HG03457 (cell line): Measurements from ENCODE around the gene SLC35F2.
"Not testable (repeated sequence)": the region's sequence is repeated elsewhere in the genome, so short reads cannot be mapped to it uniquely, and the experiment has no call there.

Experiments used
- ATAC-seq: cut with Tn5 transposase; IDR thresholded peaks from one replicate; pipeline ENCODE4 v1.9.1; 2021; ENCODE audit warnings: moderate number of reproducible peaks; ENCODE audit not compliant: unreplicated experiment

Gene SLC35F2

DNA sequence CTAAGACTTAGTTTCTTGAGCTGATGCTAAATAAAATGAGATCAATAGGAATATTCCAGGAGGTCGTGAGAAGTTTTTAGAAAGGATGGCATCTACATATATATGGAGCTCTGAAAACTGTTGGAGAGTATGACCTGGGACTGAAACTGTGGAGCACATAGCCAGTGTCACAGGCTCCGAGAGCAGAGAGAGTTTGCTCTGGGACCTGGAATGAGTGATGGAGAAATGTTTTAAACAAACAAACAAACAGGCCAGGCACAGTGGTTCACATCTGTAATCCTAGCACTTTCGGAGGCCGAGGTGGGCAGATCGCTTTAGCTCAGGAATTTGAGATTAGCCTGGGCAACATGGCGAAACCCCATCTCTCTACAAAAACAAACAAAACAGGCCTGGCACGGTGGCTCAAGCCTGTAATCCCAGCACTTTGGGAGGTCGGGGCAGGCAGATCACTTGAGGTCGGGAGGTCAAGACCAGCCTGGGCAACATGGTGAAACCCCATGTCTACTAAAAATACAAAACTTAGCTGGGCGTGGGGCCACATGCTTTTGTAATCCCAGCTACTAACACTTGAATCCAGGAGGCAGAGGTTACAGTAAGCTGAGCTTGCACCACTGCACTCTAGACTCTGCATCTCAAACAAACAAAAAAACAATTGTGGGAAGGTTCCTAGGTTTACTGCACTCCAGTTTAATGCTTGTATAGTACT, 67.1 kb downstream of the SLC35F2 start:
- no peak for ATAC-seq

DNA sequence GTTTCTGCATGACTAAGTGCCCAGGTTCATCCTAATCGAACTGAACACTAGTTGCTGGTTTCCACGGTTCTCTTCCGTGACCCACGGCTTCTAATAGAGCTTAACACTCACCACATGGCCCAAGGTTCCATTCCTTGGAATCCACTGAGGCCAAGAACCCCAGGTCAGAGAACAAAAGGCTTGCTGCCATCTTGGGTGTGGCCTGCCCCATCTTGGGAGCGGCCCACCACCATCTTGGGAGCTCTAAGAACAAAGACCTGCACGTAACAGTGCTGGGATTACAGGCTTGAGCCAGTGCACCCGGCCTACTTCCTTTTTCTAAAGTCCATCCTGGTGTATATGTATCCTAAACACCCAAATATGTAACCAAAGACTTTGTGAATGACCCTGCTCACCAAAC, 68.8 kb downstream of the SLC35F2 start:
- ATAC-seq: no peak

DNA sequence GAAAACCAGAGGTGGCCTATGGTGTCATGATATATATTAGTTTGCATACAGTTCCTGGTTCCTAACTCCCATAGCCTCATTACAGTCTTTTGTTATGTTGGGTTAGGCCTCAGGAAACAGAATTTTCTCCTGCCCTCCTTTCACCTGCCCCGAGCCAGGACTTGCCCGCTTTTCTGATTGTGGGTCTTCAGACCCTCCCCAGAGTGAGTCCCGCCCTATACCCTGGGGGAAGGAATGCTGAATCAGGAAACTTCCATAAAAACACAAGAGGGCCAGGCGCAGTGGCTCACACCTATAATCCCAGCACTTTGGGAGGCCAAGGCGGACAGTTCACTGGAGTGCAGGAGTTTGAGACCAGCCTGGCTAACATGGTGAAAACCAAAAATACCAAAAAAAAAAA, 70.9 kb downstream of the SLC35F2 start:
- ATAC-seq: no peak

DNA sequence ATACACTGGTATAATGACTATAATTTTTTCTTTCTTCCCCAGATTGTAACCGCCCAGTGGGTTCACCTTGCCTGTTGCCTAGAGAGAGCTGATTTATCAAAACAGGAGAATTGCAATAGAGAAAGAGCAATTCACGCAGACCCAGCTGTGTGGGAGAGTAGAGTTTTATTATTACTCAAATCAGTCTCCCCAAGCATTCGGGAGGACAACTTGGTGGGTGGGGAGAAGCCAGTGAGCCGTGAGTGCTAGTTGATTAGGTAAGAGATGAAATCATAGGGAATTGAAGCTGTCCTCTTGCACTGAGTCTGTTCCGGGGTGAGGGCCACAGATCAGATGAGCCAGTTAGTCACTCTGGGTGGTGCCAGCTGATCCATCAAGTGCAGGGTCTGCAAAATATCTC, 73.2 kb downstream of the SLC35F2 start:
- ATAC-seq: no peak

DNA sequence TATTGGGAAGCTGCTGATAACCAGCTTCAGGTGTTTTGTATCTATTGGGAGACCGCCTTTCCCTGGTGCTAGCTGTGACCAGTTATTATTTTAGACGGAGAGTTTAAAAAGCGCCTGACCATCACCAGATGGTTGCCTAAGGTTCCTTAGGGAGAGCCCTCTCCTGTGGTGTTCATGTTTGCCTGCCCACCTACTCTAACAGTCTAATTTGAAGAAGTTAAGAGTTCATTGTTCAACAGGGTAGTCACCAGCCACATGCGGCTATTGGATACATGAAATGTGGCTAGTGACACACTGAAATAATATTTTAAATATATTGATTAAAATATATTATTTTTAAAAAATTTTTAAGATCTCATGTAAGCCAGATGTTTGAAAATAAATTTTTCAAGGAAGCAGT, 75.5 kb downstream of the SLC35F2 start:
- no peak for ATAC-seq

DNA sequence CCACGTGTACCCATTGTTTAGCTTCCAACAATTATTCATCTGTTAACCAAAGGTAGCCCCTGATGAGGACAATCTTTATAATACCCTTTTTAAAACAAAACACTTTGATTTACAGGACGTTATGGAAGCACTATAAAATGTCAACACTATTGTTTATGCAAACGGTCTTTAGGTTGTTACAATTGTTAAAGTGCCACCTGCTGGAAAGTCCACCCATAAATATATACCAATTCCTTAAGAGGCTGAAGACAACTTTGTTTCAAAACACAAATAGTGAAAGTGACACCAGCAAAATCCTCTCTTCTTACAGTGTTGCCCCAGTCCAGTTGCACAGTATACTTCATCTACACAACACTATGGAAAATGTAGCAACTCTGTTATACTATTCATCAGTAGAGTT, 77.8 kb downstream of the SLC35F2 start:
- no peak for ATAC-seq

DNA sequence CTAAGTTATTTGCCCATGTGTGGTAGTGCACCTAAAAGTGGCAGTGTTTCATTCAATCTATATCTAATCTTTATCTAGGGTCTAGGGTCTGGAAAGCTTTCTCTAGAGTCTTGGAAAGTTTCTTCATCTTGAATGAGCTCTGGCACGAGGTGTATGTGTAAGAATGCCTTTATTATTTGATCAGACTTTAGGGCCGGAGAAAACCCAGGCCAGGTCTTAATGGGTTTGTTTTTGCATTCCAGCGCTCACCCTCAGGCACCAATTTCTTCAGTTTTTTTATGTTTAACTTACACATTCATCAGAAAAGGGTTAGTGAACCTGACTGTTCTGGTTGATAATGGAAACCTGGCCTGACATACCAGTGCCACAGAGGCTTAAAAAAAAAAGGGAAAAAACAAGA, 78.5 kb downstream of the SLC35F2 start:
- no peak for ATAC-seq

DNA sequence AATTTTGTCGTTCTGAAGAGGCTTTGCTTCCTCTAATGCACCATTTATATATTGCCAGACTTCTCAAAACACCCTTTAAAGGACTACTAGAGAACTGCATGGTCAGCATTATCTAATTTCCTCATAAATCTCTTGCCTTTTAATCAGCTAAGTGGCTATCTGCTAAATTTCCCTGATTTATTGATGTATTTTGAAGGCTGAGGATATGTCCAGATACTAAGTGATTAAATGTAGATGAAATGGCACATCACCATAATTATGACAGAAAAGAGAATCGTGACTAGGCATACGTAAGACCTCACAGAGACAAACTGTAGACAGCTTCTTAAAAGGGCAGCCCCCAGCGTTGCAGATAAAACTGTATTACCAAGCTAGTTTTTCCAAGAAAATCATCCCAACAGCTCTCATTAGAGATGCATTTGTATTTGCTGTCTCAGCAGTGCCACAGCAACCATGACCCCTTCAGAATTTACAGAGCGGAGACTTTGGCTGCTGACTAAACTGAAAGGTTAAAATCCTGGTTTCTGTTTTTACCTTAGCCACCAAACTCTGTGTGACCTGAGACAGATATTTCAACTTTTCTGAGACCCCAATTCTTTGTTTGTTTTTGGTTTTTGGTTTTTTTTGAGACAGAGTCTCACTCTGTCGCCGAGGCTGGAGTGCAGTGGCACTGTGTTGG, 79.6 kb downstream of the SLC35F2 start:
- ATAC-seq: no peak

DNA sequence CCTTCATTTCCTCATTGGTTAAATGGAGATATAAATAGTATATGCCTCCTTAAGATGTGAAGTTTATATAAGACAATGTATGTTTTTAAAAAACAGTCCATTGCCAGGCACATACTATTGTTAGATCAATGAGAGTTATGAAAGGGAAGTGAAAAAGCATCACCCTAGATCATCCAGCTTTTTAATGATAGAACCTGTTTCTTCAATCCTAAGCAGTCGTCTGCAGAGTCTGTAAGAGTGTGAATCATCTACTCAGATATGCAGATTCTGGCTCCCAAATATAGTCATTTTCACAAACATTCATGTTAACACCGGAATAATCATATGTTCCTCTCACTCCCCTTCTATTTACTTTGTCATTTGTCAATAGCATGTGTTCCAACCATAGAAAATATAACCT, 81.5 kb downstream of the SLC35F2 start:
- ATAC-seq: no peak

DNA sequence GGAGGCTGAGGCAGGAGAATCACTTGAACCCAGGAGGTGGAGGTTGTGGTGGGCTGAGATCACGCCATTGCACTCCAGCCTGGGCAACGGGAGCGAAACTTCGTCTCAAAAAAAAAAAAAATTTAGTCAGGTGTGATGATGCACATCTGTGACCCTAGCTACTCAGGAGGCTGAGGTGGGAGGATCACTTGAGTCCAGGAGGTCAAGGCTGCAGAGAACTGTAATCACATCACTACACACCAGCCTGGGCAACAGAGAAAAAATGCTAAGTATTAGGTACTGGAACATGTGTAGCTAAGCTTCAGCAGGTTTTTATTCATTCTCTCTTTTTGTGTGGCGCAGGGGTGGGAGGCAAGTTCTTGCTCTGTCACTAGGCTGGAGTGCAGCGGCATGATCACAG, 82.5 kb downstream of the SLC35F2 start:
- ATAC-seq: no peak

DNA sequence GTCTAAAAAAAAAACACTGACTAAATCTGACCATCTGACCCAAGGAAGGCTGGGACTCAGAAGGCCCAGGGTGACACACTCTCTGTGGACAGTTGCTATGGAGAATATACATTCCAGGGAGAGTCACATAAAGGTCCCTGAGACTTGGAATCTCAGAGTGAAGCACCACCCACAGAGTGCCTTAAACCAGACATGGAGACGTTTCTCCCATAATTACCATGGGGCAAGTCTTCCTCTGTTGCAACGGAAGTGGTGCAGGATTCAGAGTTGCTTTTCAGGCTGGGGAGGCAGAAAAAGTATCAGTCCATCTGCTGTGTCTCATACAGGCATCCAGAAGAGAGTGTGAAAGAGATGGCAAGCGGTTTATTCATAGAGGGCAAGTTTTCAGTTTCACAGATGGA, 88.0 kb downstream of the SLC35F2 start:
- ATAC-seq: no peak

DNA sequence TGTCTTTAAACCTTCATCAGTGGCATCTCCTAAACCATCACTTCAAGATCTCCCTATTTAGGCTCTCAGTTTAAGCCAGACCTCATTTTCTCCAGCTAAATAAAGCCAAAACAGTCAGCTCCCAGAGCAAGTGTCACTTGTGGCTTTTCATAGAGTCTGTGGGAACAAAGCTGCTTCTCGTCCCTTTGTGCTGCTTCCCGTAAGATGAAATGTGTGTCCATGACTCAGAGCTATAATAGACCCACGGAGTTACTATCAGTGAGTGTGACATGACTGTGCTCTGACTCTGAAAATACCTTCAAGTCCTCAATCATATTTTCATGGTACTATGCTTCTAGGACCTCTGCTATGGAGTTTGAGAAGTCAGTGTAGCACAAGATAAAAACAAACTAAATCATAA, 89.4 kb downstream of the SLC35F2 start:
- no peak for ATAC-seq

DNA sequence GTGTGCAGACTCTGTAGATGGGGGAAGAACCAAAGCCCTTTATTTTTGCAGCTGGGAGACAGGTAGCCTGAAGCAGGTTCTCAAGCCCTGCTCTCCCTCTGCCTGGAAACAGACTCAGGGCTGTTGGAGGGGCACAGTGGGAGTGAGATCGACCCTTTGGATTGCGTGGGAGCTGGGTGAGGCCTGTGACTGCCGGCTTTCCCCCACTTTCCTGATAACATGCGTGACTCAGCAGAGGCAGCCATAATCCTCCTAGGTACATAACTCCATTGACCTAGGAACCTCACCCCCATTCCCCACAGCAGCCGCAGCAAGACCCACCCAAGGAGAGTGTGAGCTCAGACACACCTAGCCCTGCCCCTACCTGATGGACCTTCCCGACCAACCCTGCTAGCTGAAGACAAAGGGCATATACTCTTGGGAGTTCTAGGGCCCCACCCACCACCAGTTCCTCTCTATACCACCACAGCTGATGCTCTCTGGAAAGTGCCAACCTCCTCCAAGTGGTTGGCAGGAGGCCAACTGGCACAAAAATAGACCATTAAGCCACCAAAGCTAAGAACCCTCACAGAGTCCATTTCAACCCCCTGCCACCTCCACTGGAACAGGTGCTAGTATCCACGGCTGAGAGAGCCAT, 99.8 kb downstream of the SLC35F2 start:
- not testable (repeated sequence) for ATAC-seq

DNA sequence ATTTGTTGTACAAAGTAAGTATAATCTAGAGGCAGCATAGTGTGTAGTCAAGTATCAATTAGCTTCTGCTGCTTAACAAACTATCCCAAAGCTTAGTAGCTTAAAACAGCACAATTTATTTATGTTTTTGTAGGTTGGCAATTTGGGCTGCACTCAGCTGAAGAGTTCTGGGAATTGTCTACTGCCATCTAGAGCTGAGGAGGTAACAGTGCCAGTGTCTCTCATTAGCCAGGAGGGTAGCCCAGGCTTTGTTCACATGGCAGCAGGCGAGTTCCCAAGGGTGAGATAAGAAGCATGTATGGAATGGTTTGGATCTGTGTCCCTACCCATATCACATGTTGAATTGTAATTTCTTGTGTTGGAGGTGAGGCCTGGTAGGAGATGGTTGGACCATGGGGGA, 100.9 kb downstream of the SLC35F2 start:
- ATAC-seq: no peak

DNA sequence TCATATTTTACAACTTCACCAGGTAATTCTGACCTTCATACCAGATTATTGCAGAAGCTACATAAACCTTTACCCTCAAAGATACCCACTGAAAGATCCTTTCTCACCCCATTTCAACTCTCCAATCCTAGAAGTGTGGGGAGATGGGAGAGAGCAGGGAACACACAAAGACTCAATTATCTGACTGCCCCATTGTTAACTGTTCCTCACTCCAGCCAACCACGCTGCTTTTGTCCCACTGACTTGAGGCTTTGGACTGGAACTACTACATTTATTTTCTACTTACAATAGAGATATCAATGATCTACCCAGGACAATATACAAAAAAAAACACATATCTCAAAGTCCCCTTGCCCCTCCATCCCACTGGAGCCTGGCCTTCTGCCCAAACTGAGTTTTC, 102.0 kb downstream of the SLC35F2 start:
- ATAC-seq: no peak

DNA sequence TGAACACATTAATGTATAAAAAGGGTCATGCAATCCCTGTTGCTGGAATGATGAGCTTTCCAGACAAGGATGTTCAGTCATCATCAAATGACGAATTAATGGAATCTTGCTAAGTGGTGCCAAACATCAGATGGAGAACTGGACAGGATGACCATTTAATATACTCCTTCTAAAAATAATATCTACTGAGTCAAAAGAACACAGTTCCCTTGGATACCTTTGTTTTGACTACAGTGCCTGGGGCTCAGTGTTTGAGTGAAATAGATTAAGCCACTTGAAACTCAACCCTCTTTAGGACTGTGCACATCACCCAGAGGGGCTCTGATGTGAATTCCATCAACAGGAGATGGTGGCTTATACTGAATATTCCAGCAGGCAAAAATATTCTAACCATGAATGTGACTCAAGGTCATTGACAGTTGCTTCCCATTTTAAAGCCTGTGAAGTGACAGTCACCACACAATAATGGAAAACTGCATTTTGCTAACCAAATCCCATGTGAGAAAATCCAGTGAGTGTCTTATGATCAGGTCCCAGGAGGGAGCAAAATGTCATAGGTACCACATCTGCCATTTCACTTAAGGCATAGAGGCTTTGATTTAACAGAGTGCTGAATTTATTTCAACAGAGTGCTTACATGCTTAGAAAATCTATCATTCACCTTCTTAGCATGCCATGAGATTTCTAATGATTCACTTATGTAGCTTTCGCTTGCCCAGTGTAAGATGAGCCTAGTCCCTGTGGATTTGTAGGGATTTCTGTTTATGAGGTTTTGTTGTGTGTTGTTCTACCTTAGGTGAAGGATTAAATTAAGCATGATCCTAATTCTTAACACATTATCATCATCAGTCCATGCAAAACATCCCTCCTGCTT, 105.4 kb downstream of the SLC35F2 start:
- no peak for ATAC-seq

DNA sequence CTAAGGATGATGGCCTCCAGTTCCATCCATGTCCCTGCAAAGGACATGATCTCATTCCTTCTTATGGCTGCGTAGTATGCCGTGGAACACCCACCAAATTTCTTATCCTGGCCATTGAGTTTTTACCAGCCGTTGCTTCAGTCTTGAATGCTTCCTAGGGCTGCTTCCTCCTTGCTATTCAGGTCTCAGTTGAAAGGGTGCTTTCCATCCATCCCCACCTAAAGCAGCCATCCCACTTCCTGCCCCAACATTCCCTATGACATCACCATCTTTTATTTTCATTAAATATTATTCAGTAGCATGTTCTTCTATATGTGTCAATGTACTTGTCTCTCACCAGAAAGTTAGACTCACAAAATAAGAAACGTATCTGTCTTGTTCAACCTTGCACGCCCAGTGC, 106.1 kb downstream of the SLC35F2 start:
- no peak for ATAC-seq

DNA sequence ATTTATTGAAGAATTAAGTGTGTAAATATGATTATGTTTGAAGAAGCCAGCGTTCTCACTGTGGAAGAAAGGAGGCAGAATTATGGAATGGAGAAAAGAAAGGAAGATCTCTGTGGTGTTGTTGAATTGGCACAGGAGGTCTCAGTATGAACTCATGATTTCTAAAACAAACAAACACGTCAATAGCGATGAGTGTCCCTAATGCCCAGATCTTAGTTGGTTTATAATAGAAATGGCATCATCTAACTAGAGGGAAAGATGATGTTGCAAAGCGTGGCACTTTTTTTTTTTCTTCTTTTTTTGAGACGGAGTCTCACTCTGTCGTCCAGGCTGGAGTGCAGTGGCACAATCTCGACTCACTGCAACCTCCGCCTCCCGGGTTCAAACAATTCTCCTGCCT, 107.5 kb downstream of the SLC35F2 start:
- ATAC-seq: no peak

DNA sequence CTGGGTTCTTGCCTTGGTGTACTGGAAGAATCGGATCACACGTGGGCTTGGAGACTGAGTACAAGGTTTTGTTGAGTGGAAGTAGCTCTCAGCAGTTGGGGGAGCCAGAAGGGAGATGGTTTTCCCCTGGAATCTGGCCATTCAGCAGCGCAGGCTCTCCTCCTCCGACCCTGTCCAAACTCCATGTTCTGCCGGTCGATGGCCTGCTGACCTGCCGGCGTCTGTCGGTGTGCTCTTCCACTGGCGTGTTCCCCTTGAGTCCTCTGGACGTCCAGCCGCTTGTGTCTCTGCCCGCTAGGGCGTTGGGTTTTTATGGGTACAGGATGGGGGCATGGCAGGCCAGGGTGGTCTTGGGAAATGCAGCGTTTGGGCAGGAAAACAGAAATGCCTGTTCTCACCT, 108.3 kb downstream of the SLC35F2 start:
- ATAC-seq: no peak

DNA sequence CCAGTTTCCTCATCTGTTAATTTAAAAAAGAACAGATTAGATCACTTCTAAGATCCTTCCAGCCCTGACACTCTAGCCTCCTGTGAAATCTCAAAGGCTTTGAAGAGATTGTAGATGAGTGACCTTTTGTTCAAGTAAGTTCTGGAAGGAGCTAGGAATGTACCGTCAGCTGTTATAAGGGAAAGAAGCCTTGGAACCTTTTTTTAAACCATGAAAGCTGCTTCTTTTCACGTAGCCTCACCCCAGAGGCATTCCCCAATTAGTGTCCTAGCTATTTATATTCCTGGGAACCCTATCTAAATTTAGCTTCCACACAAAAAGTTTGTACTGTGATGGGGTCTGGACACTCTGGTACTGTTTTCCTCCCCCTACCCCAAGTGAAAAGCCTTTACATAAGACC, 111.0 kb downstream of the SLC35F2 start:
- ATAC-seq: no peak

DNA sequence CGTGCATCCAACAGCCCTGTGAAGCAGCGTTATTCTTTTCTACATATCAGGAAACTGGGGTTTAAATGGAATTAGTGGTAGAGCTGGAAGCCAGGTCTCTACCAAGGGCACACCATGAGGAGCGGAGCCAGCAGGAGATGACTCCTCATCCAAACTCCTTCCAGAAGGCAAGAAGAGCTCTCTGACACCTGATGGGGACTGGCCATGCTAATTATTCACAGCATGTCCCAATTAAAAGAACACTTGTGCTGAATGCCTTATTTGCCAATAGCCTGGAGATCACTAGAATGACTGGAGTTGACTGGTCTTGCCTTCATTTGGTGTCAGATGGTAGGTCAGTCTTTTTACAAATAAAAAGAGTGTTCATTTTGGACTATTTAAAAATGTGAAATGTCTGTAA, 113.9 kb downstream of the SLC35F2 start:
- no peak for ATAC-seq
